ENCODE data around the gene MAML3. TPM values are rescaled to one million over a fixed set of nuclear protein-coding genes. Genes with fewer than 3 reads are reported as not detected.
A peak's percentile ranks its signal among the peaks of the same experiment; 100 is the strongest.

The MAML3 gene
- total and polyA plus RNA-seq, 8 donors: 1.7 to 20.3 (median 8.4) TPM

DNA sequence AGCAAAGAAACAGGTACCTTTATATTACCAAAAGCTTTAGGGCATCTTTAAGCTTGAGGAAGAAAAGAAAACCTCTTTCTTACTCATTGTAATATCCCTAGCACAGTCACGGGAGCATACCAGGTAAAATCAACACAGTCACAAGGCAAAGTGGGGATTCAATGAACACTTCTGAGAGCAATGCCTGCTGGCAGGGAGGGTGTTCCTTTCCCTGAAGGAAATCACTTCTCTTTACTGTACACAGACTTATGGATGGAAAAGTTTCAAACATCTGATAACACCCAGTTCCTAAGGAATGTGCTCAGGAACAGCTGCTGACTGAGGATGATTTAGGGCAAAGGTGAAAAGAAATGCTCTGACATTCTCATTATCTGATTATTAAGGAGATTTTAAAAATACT is 94.8 kb downstream of the MAML3 start:
- WGBS, 5 donors: 20 to 55% (median 26%) methylated on average over 1 of the region's 1 CpG
- DNase-seq: peak; percentile 48 to 69
- Histone ChIP-seq H3K27me3 (no peaks in the 10 kb centered on the region), H3K4me3 (no peak overlapping the region), H3K36me3 (no peaks in the 10 kb centered on the region), H3K27ac (peak overlapping the region in 3 of 5 donors; percentile 35 to 52 (median 52)), H3K9me3 (no peaks in the 10 kb centered on the region), H3K4me1 (peaks cover 9 to 30% (median 20%) of the 10 kb centered on the region in 4 donors)
- TF ChIP-seq, protein P1, sequence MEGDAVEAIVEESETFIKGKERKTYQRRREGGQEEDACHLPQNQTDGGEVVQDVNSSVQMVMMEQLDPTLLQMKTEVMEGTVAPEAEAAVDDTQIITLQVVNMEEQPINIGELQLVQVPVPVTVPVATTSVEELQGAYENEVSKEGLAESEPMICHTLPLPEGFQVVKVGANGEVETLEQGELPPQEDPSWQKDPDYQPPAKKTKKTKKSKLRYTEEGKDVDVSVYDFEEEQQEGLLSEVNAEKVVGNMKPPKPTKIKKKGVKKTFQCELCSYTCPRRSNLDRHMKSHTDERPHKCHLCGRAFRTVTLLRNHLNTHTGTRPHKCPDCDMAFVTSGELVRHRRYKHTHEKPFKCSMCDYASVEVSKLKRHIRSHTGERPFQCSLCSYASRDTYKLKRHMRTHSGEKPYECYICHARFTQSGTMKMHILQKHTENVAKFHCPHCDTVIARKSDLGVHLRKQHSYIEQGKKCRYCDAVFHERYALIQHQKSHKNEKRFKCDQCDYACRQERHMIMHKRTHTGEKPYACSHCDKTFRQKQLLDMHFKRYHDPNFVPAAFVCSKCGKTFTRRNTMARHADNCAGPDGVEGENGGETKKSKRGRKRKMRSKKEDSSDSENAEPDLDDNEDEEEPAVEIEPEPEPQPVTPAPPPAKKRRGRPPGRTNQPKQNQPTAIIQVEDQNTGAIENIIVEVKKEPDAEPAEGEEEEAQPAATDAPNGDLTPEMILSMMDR (IDR thresholded peaks at IDR 0.05): no peak
- TF ChIP-seq POLR2AphosphoS5 (IDR thresholded peaks at IDR 0.05): peak in 2 of 3 donors; percentile 19 to 75
- intact Hi-C loops (cut with DNase I; ENCODE audit: low total_unique reads): no loop called here

DNA sequence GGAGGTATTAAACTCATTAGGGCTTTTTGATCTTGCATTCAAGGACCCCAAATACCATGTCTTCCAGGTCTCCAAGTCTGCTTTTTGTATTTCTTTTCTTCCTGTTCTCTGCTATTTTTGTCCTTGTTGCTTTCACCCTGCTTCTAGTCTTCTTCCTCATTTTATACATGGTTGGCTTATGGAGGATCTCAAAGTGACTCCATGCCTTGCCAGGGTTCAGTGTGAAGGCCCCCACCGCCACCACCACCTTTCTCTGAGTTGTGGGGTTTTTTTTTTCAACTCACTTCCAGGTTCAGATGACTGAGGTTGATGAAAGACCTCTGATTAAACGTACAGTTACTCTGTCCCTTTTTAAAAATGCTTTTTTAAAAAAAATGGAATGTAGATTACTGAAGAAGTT is 96.3 kb downstream of the MAML3 start:
- H3K36me3 ChIP-seq: no peaks in the 10 kb centered on the region
- no peak overlapping the region for H3K27ac ChIP-seq
- DNase-seq: no peak
- H3K4me3 ChIP-seq: no peak overlapping the region
- no peaks in the 10 kb centered on the region for H3K9me3 ChIP-seq
- 67 to 83% (median 74%) methylated on average over 2 of the region's 2 CpGs for WGBS, 5 donors
- no peaks in the 10 kb centered on the region for H3K27me3 ChIP-seq
- TF ChIP-seq EP300 (IDR thresholded peaks at IDR 0.05) (no peak), POLR2A (IDR thresholded peaks at IDR 0.05) (no peak), POLR2AphosphoS5 (IDR thresholded peaks at IDR 0.05) (no peak)
- TF ChIP-seq, protein P1 (IDR thresholded peaks at IDR 0.05): no peak
- intact Hi-C loops (cut with DNase I; ENCODE audit: low total_unique reads): no loop called here
- H3K4me1 ChIP-seq: peaks cover 9 to 37% (median 20%) of the 10 kb centered on the region in 4 donors

DNA sequence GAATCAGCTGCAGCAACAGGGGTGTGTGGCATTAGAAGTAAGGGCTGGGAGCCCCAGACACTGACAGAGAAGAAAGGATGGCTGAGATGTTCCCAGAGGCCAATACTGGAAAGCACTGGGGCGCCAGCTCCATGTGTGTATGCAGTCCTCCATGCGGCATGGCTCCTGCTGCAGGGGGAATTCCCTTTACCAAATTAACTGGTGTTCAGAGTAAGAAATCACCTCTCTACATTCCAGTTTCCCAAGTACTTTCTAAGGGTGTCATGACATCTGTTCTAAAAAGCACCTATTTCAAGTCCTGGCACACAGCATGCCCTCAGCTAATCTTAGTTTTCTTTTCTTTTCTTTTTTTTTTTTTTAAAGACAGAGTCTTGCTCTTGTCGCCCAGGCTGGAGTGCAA is 98.0 kb downstream of the MAML3 start:
- DNase-seq: no peak
- Histone ChIP-seq H3K36me3 (no peaks in the 10 kb centered on the region), H3K4me1 (peaks cover 5 to 25% (median 13%) of the 10 kb centered on the region in 4 donors), H3K9me3 (no peaks in the 10 kb centered on the region), H3K4me3 (no peak overlapping the region), H3K27me3 (no peaks in the 10 kb centered on the region), H3K27ac (no peak overlapping the region)
- 90 to 99% (median 94%) methylated on average over 3 of the region's 3 CpGs for WGBS, 5 donors
- intact Hi-C loops (cut with DNase I; ENCODE audit: low total_unique reads): no loop called here
- no peak for TF ChIP-seq POLR2A (IDR thresholded peaks at IDR 0.05)
- TF ChIP-seq EP300 (IDR thresholded peaks at IDR 0.05): no peak
- TF ChIP-seq, protein P1 (IDR thresholded peaks at IDR 0.05): no peak
- TF ChIP-seq POLR2AphosphoS5 (IDR thresholded peaks at IDR 0.05): no peak

DNA sequence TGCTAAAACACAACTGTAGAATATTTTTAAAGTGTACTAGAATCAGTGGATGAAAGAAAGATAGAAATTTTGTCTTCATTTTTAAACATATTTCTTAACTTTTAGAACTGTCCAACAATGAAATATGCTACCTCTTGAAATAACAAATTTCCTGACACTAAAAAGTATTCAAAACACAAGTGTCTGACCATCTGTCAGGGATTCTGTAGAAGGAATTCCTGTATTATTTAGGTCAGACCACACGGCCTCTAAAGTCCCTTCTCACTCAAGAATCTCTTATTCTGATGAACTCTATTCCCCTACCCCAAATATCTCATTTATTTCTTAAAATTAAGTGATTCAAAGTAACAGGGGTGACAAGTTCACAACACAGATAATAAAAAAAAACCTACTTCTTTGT is 99.1 kb downstream of the MAML3 start:
- peaks cover 8 to 25% (median 15%) of the 10 kb centered on the region in 4 donors for H3K4me1 ChIP-seq
- no peaks in the 10 kb centered on the region for H3K36me3 ChIP-seq
- no peak for DNase-seq
- WGBS, 5 donors: 53 to 90% (median 76%) methylated on average over 1 of the region's 1 CpG
- no peaks in the 10 kb centered on the region for H3K27me3 ChIP-seq
- no peak for TF ChIP-seq POLR2AphosphoS5 (IDR thresholded peaks at IDR 0.05)
- TF ChIP-seq, protein P1 (IDR thresholded peaks at IDR 0.05): no peak
- TF ChIP-seq POLR2A (IDR thresholded peaks at IDR 0.05): no peak
- no peak for TF ChIP-seq EP300 (IDR thresholded peaks at IDR 0.05)
- intact Hi-C loops (cut with DNase I; ENCODE audit: low total_unique reads): no loop called here
- no peak overlapping the region for H3K4me3 ChIP-seq
- no peak overlapping the region for H3K27ac ChIP-seq
- no peaks in the 10 kb centered on the region for H3K9me3 ChIP-seq
